Right kidney (tissue), 1 donor: ENCODE data around the gene VPS4B.

Source experiments
- DNase-seq: peaks from one replicate; pipeline ENCODE4 v3.0.0-alpha.2; 2016

The VPS4B gene

DNA sequence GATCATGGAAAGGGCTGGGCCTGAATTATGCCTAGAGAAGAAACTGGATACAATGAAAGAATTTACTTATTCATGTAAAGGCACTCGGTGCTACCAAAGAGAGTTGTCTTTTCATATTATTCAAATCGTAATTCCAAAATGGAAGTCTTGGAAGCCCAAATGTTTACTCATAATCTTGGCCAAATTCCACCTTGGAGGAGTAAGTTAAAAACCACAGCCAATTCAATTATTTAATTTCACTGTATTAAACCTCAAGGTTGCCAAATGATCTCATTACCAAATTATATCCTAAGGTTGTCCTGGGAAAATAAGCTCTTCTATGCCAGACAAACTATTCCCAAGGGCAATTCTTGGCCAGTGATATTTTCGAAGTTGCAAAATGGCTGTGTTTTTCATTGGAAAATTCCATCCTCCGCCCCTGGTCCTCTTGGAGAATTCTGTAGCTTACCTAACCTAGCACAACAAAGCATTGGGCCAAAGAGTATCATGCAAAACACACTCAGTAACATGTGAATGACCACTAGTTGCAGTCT, 11.1 kb upstream of the VPS4B start:
- no peak for DNase-seq

GRCh38 chr18:63431180-63431579, 8.9 kb upstream of the VPS4B start:
- no peak for DNase-seq

- DNase-seq, result no peak
Measured at GRCh38 chr18:63430526-63430925, 8.2 kb upstream of the VPS4B start.

GRCh38 chr18:63427558-63427957, 5.3 kb upstream of the VPS4B start:
- DNase-seq, result no peak

- no peak for DNase-seq
Measured at GRCh38 chr18:63422864-63423304, 608 bp upstream of the VPS4B start.

- DNase-seq, result no peak
Measured at GRCh38 chr18:63421514-63421913, 762 bp downstream of the VPS4B start.

- no peak for DNase-seq
Measured at GRCh38 chr18:63412953-63413352, 9.3 kb downstream of the VPS4B start.

DNA sequence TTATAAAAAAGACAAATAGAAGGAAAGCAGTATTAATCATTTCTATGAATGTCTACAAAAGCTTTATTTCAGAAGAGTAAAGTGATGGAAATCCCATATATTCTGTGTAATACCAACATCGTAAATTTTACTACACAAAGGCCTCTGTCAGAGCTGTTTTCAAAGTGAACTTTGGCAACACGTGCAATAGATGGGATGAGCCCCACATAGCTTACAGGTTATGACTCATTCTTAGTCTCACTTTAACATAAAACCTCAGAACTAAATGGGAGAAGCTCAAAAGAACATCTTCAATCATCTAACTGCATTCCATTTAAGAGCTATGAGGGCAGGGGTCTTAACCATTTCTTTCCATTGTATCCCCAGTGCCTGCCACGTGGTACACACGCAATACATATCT, 11.5 kb downstream of the VPS4B start:
- DNase-seq, result no peak

DNA sequence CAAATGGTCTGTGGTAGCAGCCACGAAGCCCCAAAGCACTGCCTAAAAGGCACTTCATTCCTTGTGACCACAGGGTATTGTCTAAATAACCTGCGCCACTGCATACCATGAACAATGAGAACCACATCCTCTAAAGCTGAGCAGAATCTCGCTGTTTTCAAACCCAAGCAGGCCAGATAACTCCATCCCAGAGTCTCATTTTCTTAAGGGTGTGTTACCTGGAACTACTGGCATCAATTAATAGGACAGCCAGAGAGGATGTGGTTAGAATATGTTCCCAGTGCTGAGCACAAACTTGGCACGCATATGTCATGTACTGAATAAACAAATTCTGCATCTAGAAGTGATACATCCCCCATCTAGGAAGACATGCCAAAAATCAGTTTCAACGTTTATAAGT, 13.0 kb downstream of the VPS4B start:
- DNase-seq, result no peak

- DNase-seq, result no peak
Measured at GRCh38 chr18:63407734-63408133, 14.5 kb downstream of the VPS4B start.

DNA sequence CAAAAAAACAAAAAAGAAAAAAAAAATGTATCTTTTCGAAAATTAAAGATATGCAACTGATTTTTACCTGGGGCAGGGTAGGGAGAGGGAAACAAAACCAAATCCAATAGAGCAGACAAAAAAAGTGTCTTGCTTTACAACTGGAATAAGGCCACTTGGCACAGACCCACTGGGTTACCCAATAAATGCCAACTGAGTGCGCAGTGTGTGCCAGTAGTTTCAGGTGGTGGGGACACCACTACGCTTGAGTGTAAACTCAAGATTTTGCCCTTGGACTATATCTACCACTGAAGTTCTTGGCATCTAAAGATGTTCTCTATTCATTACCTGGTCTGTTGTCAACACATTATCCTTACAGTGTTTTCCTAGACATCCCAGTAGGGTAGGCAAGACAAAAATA, 16.3 kb downstream of the VPS4B start:
- no peak for DNase-seq

GRCh38 chr18:63402246-63403162, 19.8 kb downstream of the VPS4B start:
- DNase-seq, result no peak

DNA sequence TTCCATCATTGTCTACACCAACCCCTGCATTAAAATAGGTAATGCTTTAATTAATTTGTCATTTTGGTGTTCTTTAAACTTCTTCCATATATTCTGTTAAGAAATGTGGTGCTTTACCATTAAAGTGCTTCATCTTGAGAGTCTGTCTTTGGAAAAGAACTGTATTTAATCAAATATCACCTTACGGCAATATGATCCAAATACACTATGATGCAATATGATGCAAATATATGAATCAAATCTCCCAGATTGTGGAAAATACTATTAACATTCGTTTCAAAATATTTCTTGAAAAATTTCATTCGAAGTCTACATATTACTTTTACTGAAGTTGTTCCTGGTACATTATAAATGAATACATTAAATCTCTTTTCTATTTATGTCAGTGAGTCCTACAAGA, 23.0 kb downstream of the VPS4B start:
- no peak for DNase-seq

DNA sequence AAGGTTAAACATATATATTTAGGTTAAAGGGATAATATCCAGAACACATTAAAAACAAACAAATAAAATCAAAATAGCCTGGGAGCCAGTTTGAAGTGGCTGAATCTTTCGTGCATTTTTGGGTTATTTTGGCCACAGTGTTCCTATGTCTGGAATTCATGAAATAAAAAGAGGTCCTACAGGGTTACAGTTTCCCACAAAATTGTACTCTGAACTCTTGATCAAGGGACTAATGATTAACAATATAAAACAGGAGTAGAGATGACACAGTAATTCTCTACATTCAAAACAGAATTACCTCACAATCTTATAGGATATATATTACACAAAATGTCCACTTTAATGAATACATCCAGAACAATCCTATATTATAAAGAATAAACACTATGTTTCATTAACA, 24.9 kb downstream of the VPS4B start:
- DNase-seq, result no peak

DNA sequence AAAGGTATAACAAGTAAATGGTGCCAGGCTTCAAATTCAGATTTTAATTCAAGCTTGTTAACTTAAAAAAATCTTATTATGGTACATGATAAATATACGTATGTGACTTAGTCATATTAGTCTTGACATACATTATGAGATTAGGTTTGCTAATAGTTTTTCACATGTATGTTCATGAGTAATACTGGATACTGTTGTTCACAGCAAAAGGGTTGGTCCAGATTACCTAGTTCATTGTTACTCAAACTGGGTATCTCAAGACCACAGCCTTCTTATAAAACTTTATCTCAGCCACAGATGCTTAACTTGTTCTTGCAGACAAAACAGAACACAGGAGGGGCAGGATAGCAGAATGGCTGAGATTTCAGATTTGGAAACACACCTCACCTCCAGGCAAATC, 26.8 kb downstream of the VPS4B start:
- no peak for DNase-seq

- DNase-seq, result no peak
Measured at GRCh38 chr18:63394954-63395353, 27.3 kb downstream of the VPS4B start.

GRCh38 chr18:63387861-63388260, 34.4 kb downstream of the VPS4B start:
- no peak for DNase-seq

DNA sequence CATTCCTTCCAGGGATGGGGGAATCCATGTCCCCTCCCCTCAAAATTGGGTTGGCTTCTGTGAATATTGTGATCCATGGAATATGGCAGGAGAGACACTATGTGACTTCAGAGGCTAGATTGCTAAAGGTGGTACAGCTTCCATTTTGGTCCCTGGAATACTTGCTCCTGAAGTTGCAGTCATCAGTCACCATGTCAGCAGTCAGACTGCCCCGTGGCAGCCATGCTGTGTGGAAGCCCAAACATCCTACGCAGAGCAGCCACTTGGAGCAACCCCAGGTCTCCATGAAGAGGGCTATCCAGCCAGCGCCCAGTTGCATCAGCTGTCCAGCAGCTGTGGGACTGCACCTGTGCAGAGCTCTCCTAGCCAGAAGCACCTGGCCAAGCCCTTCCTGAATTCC, 39.4 kb downstream of the VPS4B start:
- no peak for DNase-seq

GRCh38 chr18:63379639-63379962, 42.7 kb downstream of the VPS4B start:
- DNase-seq, result no peak

- no peak for DNase-seq
Measured at GRCh38 chr18:63378919-63379638, 43.2 kb downstream of the VPS4B start.

DNA sequence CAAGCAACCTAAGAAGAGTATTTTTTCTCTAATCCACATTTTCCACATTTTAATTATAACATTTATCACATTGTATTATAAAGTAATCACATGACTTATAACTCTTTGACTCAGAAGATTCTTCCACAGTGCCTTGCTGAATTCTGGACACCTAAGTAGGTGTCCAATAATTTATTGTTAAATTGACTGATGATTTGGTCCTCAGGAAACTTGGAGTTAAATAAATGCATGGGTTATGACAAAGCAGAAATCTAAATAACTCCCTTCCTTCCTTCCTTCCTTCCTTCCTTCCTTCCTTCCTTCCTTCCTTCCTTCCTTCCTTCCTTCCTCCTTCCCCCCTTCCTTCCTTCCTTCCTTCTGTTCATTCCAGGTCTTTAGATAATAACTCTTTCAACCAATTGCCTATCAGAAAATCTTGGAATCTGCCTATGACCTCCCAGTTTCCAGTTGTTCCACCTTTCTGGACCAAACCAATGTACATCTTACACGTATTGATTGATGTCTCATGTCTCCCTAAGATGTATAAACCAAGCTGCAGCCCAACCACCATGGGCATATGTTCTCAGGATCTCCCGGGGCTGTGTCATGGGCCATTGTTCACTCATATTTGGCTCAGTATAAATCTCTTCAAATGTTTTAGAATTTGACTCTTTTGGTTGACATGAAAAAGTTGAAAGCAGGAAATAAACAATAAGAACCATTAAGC, 44.8 kb downstream of the VPS4B start:
- DNase-seq, result no peak

GRCh38 chr18:63376538-63376937, 45.7 kb downstream of the VPS4B start:
- no peak for DNase-seq

GRCh38 chr18:63374540-63374939, 47.7 kb downstream of the VPS4B start:
- DNase-seq, result no peak
